Upper lobe of right lung (tissue), 1 donor: ENCODE data around the gene SHANK3. TPM values are rescaled to one million over a fixed set of nuclear protein-coding genes. Genes with fewer than 3 reads are reported as not detected.
A peak's percentile ranks its signal among the peaks of the same experiment; 100 is the strongest.

Experiments used
- ATAC-seq: fragments of 200-7000 bp; cut with Tn5 transposase; one replicate; pipeline ENCODE4 v1.9.1; 2020; ENCODE audit warnings: mild to moderate bottlenecking, moderate library complexity
- DNase-seq: peaks from one replicate; pipeline ENCODE4 v3.0.0-alpha.2; 2020
- H3K27ac ChIP-seq: fragments of 200-600 bp; one replicate; pipeline ENCODE4 v1.8.0; 2022
- H3K27me3 ChIP-seq: fragments of 200-600 bp; one replicate; pipeline ENCODE4 v1.8.0; 2022; ENCODE audit warnings: mild to moderate bottlenecking
- H3K36me3 ChIP-seq: fragments of 200-600 bp; one replicate; pipeline ENCODE4 v1.8.0; 2022
- H3K4me1 ChIP-seq: fragments of 200-600 bp; one replicate; pipeline ENCODE4 v1.8.0; 2022
- H3K4me3 ChIP-seq: fragments of 200-600 bp; one replicate; pipeline ENCODE4 v1.8.0; 2022; ENCODE audit warnings: mild to moderate bottlenecking
- H3K9me3 ChIP-seq: fragments of 200-600 bp; one replicate; pipeline ENCODE4 v1.8.0; 2022
- intact Hi-C: fragments of 100-400 bp; cut with DNase I; formaldehyde crosslinking; loops from one replicate; pipeline ENCODE4 v1.11.0; 2022
- total RNA-seq: library from RNA; stranded (reverse); fragmentation: NEBNext Ultra II Directional; extraction: Animal tissue kit (Norgen Biotek cat#: 25700); gene quantifications from one replicate; pipeline ENCODE4 v1.2.1, GENCODE V29; 2021
- TF ChIP-seq, protein P1 (sequence below): fragments of 200-600 bp; IDR thresholded peaks from one replicate; pipeline ENCODE4 v1.8.0; 2022; ENCODE audit warnings: antibody characterized with exemption
- donor health status: DM: no; HTN: yes; CAD: no; lungs with severe emphysema.

The SHANK3 gene
- total RNA-seq, 1 donor from 2014 or later, result 59.9 TPM

DNA sequence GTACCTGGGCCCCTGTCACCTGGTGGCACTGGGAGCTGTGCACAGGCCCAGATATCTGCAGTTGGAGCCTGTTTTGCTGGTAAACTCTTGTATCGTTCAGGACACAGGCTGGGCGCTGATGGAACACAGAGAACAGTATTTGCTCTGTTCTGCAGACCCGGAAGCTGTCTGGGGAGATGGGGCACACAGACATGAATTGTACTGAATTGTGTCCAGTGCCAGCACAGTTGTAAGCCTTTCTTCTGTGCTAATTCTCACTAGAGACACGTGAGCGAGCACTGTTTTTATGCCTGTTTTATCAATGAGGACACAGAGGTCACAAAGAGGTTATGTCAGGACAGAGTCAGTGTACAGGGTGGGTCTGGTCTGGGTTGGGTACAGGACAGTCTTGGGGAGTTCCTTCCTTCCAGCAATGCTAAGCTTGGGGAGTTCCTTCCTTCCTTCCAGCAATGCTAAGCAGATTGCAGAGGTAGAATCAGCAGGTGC, 41.0 kb downstream of the SHANK3 start:
- DNase-seq, result no peak
- intact Hi-C loops, result no loop called here
- Histone ChIP-seq H3K36me3 (no peaks in the 10 kb centered on the region), H3K27ac (no peak overlapping the region), H3K9me3 (no peaks in the 10 kb centered on the region), H3K27me3 (no peaks in the 10 kb centered on the region), H3K4me3 (no peak overlapping the region), H3K4me1 (peaks cover 4% of the 10 kb centered on the region)
- TF ChIP-seq, protein P1, sequence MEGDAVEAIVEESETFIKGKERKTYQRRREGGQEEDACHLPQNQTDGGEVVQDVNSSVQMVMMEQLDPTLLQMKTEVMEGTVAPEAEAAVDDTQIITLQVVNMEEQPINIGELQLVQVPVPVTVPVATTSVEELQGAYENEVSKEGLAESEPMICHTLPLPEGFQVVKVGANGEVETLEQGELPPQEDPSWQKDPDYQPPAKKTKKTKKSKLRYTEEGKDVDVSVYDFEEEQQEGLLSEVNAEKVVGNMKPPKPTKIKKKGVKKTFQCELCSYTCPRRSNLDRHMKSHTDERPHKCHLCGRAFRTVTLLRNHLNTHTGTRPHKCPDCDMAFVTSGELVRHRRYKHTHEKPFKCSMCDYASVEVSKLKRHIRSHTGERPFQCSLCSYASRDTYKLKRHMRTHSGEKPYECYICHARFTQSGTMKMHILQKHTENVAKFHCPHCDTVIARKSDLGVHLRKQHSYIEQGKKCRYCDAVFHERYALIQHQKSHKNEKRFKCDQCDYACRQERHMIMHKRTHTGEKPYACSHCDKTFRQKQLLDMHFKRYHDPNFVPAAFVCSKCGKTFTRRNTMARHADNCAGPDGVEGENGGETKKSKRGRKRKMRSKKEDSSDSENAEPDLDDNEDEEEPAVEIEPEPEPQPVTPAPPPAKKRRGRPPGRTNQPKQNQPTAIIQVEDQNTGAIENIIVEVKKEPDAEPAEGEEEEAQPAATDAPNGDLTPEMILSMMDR, result no peak
- peak; percentile 51 for ATAC-seq

DNA sequence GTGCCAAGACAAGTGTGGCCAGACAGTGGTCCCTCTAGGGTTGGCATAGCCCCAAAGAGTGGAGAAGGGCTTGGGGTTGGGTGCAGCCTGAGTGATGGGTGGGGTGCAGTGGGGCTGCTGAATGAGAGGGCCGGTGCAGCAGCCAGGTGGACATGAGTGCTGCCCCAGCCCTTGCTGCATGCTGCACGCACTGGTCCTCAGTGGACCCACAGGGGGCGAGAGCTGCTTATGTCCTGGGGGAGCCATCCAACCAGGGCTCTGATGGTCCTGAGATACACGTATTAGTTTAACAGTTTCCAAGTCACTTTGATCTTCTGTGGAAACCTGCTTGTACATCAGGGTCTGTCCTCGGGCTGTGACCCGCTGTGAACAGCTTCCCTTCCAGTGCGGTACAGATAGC, 41.5 kb downstream of the SHANK3 start:
- DNase-seq (peak; percentile 40), ATAC-seq (no peak)
- TF ChIP-seq, protein P1, result no peak
- H3K27ac ChIP-seq, result peak overlapping the region; percentile 47
- peaks cover 4% of the 10 kb centered on the region for H3K4me1 ChIP-seq
- H3K27me3 ChIP-seq, result no peaks in the 10 kb centered on the region
- H3K9me3 ChIP-seq, result no peaks in the 10 kb centered on the region
- H3K4me3 ChIP-seq, result no peak overlapping the region
- intact Hi-C loops, result no loop called here
- no peaks in the 10 kb centered on the region for H3K36me3 ChIP-seq

DNA sequence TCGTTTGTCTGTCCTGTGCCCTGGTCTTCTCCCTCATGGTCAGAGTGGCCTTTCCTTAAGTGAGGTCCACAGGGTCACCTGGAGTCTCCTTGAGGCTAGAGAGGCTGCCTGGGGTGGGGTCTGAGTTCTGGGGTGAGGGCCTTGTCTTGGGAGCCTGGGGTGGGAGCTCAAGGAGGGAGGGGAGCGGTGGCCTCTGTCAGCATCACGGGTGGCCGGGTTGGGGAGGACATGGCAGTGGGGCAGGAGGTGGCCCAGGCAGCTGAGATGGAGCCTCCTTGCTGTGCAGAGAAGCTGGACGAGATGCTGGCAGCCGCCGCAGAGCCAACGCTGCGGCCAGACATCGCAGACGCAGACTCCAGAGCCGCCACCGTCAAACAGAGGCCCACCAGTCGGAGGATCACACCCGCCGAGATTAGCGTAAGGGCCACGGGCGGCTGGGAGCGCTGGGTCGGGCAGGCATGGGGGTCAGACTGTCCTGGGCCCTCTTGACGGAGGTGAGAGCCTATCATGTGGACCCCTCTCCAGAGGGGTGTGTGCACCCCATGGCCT, 42.1 kb downstream of the SHANK3 start:
- H3K36me3 ChIP-seq, result no peaks in the 10 kb centered on the region
- DNase-seq (no peak), ATAC-seq (no peak)
- no peaks in the 10 kb centered on the region for H3K9me3 ChIP-seq
- H3K4me3 ChIP-seq, result no peak overlapping the region
- TF ChIP-seq, protein P1, result no peak
- no peaks in the 10 kb centered on the region for H3K27me3 ChIP-seq
- intact Hi-C loops, result no loop called here
- H3K27ac ChIP-seq, result peak overlapping the region; percentile 47
- H3K4me1 ChIP-seq, result peaks cover 4% of the 10 kb centered on the region

DNA sequence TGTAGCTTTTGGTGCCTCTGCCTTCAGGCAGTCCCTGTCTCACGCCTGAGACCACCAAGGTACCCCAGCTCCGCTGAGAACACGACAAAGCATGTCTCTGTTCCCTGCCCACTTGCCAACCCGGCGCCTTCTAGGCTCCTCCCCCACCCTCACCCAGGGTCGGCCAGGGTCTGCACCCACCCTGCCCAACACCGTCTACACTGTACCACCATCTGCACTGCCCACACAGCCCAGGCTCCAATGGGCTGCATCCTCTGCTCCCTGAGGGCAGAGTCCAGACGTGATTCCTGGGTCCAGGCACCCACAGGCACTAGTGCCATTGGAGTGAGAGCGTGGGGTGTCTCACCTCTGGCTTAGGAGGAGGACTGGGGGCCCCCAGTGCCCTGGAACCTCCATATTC, 42.6 kb downstream of the SHANK3 start:
- no peaks in the 10 kb centered on the region for H3K36me3 ChIP-seq
- no peak overlapping the region for H3K27ac ChIP-seq
- ATAC-seq (no peak), DNase-seq (no peak)
- TF ChIP-seq, protein P1, result no peak
- intact Hi-C loops, result no loop called here
- H3K4me1 ChIP-seq, result peaks cover 4% of the 10 kb centered on the region
- H3K27me3 ChIP-seq, result no peaks in the 10 kb centered on the region
- no peak overlapping the region for H3K4me3 ChIP-seq
- no peaks in the 10 kb centered on the region for H3K9me3 ChIP-seq

DNA sequence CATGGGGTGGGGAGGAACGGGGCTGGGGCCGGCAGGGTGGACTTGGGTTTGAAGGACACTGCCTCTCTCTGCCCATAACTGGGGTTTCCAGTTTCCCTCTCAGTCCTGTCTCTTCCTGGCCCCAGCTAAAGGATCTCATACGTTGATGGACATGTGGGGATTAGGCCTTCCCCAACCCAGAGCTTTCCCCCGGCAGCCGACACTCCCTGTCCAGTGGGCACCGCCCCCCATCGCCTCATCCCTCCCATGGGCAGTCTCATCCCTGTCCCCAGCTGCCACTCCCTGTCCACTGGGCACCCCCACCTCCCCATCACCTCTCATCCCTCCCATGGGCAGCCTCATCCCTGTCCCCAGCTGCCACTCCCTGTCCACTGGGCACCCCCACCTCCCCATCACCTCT, 43.2 kb downstream of the SHANK3 start:
- ATAC-seq (no peak), DNase-seq (no peak)
- H3K27me3 ChIP-seq, result no peaks in the 10 kb centered on the region
- H3K4me3 ChIP-seq, result no peak overlapping the region
- peaks cover 4% of the 10 kb centered on the region for H3K4me1 ChIP-seq
- TF ChIP-seq, protein P1, result no peak
- H3K9me3 ChIP-seq, result no peaks in the 10 kb centered on the region
- H3K36me3 ChIP-seq, result no peaks in the 10 kb centered on the region
- intact Hi-C loops, result no loop called here
- H3K27ac ChIP-seq, result no peak overlapping the region
